GM21528 (cell line): ENCODE measurements around the gene TANC1.

Source experiments
- ATAC-seq: cut with Tn5 transposase; IDR thresholded peaks from one replicate; pipeline ENCODE4 v1.9.1; 2021; ENCODE audit warnings: mild to moderate bottlenecking, moderate library complexity; ENCODE audit not compliant: unreplicated experiment, low FRiP score

The TANC1 gene

GRCh38 chr2:159053161-159054031 lies 85.0 kb downstream of the TANC1 start:
- ATAC-seq, result no peak

- no peak for ATAC-seq
These were observed 85.5 kb downstream of the TANC1 start for GRCh38 chr2:159054032-159054334.

- ATAC-seq, result no peak
These were observed 86.5 kb downstream of the TANC1 start for GRCh38 chr2:159054985-159055384.

- no peak for ATAC-seq
These were observed 92.1 kb downstream of the TANC1 start for GRCh38 chr2:159060518-159060917.

- ATAC-seq, result no peak
These were observed 95.2 kb downstream of the TANC1 start for GRCh38 chr2:159063677-159064076.

GRCh38 chr2:159064446-159065301 lies 96.2 kb downstream of the TANC1 start:
- ATAC-seq, result no peak

- no peak for ATAC-seq
These were observed 96.9 kb downstream of the TANC1 start for GRCh38 chr2:159065313-159065712.

- no peak for ATAC-seq
These were observed 97.5 kb downstream of the TANC1 start for GRCh38 chr2:159065891-159066290.

- no peak for ATAC-seq
These were observed 98.2 kb downstream of the TANC1 start for GRCh38 chr2:159066541-159067156.

GRCh38 chr2:159067971-159068370 lies 99.5 kb downstream of the TANC1 start:
- no peak for ATAC-seq

- ATAC-seq, result no peak
These were observed 100.8 kb downstream of the TANC1 start for GRCh38 chr2:159069229-159069628.

GRCh38 chr2:159070235-159070634 lies 101.8 kb downstream of the TANC1 start:
- ATAC-seq, result no peak

- ATAC-seq, result no peak
These were observed 102.9 kb downstream of the TANC1 start for GRCh38 chr2:159071190-159071915.

GRCh38 chr2:159072795-159073194 lies 104.4 kb downstream of the TANC1 start:
- no peak for ATAC-seq

GRCh38 chr2:159073256-159073655 lies 104.8 kb downstream of the TANC1 start:
- ATAC-seq, result no peak

GRCh38 chr2:159074605-159075004 lies 106.2 kb downstream of the TANC1 start:
- ATAC-seq, result no peak

- ATAC-seq, result no peak
These were observed 107.3 kb downstream of the TANC1 start for GRCh38 chr2:159075727-159076126.

- ATAC-seq, result no peak
These were observed 107.8 kb downstream of the TANC1 start for GRCh38 chr2:159076241-159076640.

- no peak for ATAC-seq
These were observed 109.4 kb downstream of the TANC1 start for GRCh38 chr2:159077869-159078268.

GRCh38 chr2:159078443-159078842 lies 110.0 kb downstream of the TANC1 start:
- no peak for ATAC-seq

- ATAC-seq, result no peak
These were observed 112.2 kb downstream of the TANC1 start for GRCh38 chr2:159080641-159081040.
